Breast epithelium (tissue), 3 donors: ENCODE measurements around the gene NPIPB9.
"Not testable (repeated sequence)": the region's sequence is repeated elsewhere in the genome, so short reads cannot be mapped to it uniquely, and the experiment has no call there.

Experiments
- CTCF ChIP-seq, 3 donors: fragments of 450-650 bp; IDR thresholded peaks; one replicate each; pipeline ENCODE4 v1.5.1; 2016 to 2017; ENCODE audit warnings: antibody characterized with exemption in 3 of 3, mild to moderate bottlenecking in 3 of 3, moderate library complexity in 3 of 3
- POLR2A ChIP-seq: fragments of 450-650 bp; IDR thresholded peaks from one replicate; pipeline ENCODE4 v1.6.1; 2016; ENCODE audit warnings: antibody characterized with exemption, mild to moderate bottlenecking, moderate library complexity
- POLR2AphosphoS5 ChIP-seq, 3 donors: sonication (generic); formaldehyde crosslinking; IDR thresholded peaks; one replicate each; pipeline ENCODE4 v1.6.1; 2017; ENCODE audit warnings: antibody characterized with exemption in 3 of 3

DNA sequence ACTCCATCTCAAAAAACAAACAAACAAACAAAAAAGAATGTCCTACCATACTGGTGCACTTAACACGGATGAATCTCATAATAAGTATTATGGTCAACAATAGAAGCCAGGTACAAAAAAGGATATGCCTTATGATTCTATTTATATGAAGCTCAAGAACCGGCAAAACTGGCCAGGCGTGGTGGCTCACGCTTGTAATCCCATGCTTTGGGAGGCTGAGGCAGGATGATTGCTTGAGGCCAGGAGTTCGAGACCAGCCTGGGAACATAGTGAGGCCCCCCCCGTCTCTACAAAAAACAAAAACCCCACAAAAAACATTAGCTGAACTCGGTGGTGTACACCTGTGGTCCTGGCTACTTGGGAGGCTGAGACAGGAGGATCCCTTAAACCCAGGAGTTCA, 47.3 kb upstream of the NPIPB9 start:
- TF ChIP-seq POLR2AphosphoS5 (IDR thresholded peaks at IDR 0.05); CTCF (IDR thresholded peaks at IDR 0.05); POLR2A: not testable (repeated sequence)
